Measurements from ENCODE around the gene ACKR2.
A peak's percentile ranks its signal among the peaks of the same experiment; 100 is the strongest.

The ACKR2 gene

DNA sequence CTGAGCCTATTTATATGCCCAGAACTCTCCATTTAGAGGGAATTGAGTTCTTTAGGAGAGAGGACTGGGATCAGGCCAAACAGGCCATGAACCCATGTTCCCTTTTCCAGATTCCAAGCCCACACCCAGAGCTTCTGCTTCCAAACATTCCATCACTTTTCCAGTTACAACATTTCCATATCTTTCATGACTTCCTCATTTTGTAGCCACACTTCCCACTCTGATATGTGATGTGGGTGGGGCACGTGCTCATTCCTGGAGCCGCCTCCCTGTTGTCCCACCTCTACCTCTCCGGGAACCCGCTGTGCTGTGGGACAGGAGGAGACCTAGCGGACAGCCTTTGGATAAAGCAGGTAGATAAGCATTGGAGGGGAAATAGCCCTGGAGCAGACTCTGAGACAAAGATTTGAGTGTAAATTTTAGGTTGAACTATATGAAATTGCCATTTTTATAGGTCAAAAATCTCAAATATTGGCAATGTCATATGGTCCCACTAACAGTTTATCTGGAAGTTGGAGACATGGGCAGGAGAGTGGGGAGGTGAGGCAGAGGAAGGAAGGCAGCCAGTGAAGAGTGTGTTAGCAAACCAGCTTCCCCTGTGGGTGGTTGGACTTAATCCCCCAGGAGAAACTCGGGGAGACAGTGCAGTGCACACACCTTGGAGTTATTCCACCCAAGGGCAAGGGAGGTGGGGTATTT is 34.6 kb downstream of the ACKR2 start:
- Histone ChIP-seq H3K27me3 (no peaks in the 10 kb centered on the region), H3K4me1 (peaks cover 5 to 72% (median 46%) of the 10 kb centered on the region in 4 donors), H3K9me3 (no peaks in the 10 kb centered on the region), H3K27ac (peak overlapping the region; percentile 68 to 79), H3K36me3 (no peaks in the 10 kb centered on the region), H3K4me3 (peak overlapping the region in 1 of 2 donors; percentile 0)
- DNase-seq = peak; percentile 71
- TF ChIP-seq CTCF (IDR thresholded peaks at IDR 0.05) = no peak
- intact Hi-C loops (cut with DNase I; ENCODE audit: low total_unique reads) = no loop called here

DNA sequence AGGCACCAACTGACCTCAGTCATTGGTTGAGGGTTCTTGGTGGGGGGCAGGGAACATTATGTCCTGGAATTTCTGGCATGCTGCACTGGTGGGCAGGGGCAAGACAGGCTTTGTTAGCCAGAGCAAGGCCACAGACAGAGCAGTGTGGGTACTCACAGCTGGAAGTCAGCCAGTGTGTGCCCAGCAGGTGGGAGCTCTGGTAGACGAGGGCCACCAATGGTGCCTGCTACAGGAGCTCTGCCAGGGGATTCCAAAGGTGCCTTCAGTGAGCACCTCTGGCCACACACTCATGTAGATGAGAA is 35.1 kb downstream of the ACKR2 start:
- intact Hi-C loops (cut with DNase I; ENCODE audit: low total_unique reads) = no loop called here
- no peak for TF ChIP-seq CTCF (IDR thresholded peaks at IDR 0.05)
- DNase-seq = no peak
- Histone ChIP-seq H3K27ac (peak overlapping the region; percentile 68 to 79), H3K27me3 (no peaks in the 10 kb centered on the region), H3K4me3 (no peak overlapping the region), H3K36me3 (no peaks in the 10 kb centered on the region), H3K4me1 (peaks cover 5 to 72% (median 46%) of the 10 kb centered on the region in 4 donors), H3K9me3 (no peaks in the 10 kb centered on the region)

DNA sequence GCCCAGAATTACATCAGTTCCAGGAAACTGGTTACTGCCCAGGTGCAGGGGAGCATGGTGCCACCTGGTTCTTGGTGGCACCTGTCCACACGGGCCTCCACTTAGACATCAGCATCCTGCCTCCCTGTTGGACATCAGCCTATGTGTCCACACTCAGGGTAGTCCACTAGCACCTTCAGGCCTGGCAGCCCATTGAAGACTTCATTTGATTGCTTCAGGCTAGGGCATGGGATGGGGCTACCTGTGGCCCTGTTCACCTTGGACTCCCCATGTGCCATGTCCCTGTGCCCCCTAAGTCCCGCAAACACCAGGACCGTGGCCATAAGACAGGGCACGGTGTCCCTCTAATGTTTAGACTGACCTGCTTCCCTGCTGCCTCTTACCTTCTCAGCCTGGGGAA is 35.6 kb downstream of the ACKR2 start:
- Histone ChIP-seq H3K9me3 (no peaks in the 10 kb centered on the region), H3K27ac (peak overlapping the region; percentile 68 to 79), H3K27me3 (no peaks in the 10 kb centered on the region), H3K4me1 (peaks cover 5 to 70% (median 46%) of the 10 kb centered on the region in 4 donors), H3K4me3 (no peak overlapping the region), H3K36me3 (no peaks in the 10 kb centered on the region)
- no peak for DNase-seq
- no peak for TF ChIP-seq CTCF (IDR thresholded peaks at IDR 0.05)
- intact Hi-C loops (cut with DNase I; ENCODE audit: low total_unique reads) = no loop called here

- peak in 1 of 2 donors; percentile 56 for DNase-seq
- Histone ChIP-seq H3K27ac (peak overlapping the region; percentile 68 to 79), H3K9me3 (no peaks in the 10 kb centered on the region), H3K36me3 (no peaks in the 10 kb centered on the region), H3K27me3 (no peaks in the 10 kb centered on the region), H3K4me1 (peaks cover 5 to 77% (median 56%) of the 10 kb centered on the region in 4 donors), H3K4me3 (no peak overlapping the region)
- intact Hi-C loops (cut with DNase I; ENCODE audit: low total_unique reads) = no loop called here
- no peak for TF ChIP-seq CTCF (IDR thresholded peaks at IDR 0.05)
Measured at GRCh38 chr3:42846685-42847522, 37.7 kb downstream of the ACKR2 start.

GRCh38 chr3:42847731-42848130 is 38.5 kb downstream of the ACKR2 start:
- Histone ChIP-seq H3K27ac (peak overlapping the region; percentile 68 to 79), H3K27me3 (no peaks in the 10 kb centered on the region), H3K36me3 (no peaks in the 10 kb centered on the region), H3K9me3 (no peaks in the 10 kb centered on the region), H3K4me1 (peaks cover 5 to 77% (median 60%) of the 10 kb centered on the region in 4 donors), H3K4me3 (no peak overlapping the region)
- TF ChIP-seq CTCF (IDR thresholded peaks at IDR 0.05) = no peak
- intact Hi-C loops (cut with DNase I; ENCODE audit: low total_unique reads) = no loop called here
- no peak for DNase-seq

Measured in tibial artery (tissue), 4 donors.